ENCODE measurements around the gene FTSJ1.
"Not testable (repeated sequence)": the region's sequence is repeated elsewhere in the genome, so short reads cannot be mapped to it uniquely, and the experiment has no call there.

FTSJ1 gene, protein sequence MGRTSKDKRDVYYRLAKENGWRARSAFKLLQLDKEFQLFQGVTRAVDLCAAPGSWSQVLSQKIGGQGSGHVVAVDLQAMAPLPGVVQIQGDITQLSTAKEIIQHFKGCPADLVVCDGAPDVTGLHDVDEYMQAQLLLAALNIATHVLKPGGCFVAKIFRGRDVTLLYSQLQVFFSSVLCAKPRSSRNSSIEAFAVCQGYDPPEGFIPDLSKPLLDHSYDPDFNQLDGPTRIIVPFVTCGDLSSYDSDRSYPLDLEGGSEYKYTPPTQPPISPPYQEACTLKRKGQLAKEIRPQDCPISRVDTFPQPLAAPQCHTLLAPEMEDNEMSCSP

DNA sequence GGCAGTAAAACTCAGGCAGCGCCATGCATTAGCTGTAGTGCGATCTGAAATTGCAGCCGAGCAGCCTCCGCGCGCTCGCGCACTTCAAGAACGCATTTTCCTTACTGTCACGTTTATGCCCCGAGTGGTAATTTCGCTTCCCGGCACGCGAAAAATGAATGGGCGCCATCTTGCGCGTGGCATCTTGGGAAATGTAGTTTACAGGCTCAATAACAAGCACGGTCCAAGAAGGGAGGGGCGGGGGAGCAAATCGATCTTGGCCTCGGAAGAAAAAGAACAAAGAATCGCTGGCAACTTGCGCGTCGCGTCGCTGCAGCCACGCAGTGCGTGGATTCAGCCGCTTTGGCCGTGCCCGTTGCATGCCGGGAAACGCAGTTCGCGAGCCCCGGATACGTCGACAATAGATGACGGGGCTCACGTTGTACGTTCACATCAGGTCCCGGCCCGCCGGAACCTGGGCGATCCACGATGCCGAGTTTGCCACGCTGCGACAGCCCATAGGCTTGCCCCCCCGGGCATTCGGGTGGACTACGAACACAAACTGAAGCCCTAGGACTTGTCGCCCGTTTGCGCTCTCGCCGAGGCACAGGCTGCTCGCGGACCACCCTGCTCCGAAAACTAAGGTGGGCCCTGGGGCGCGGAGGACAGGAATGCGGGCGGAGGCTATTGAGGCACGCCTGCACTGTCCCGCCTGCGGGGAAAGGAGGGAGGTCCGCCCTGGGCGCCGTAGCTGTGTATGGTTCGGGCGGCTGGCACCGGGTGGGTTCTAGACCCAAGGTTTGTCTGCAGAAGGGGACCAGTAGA lies at the start of gene FTSJ1:
FTSJ1 (plus strand) TSS at position 426 of the 804 bp plus-strand sequence. CDS start 1,849 bp downstream, outside the sequence.
- DNase-seq (ENCODE audit: low read depth) = peak; percentile 94
- Histone ChIP-seq H3K9me3 (ENCODE audit: control insufficient read depth, low read length) (no peaks in the 10 kb centered on the region), H3K27me3 (replicated peaks; ENCODE audit: control insufficient read depth, insufficient read depth, low read length) (no peaks in the 10 kb centered on the region)

DNA sequence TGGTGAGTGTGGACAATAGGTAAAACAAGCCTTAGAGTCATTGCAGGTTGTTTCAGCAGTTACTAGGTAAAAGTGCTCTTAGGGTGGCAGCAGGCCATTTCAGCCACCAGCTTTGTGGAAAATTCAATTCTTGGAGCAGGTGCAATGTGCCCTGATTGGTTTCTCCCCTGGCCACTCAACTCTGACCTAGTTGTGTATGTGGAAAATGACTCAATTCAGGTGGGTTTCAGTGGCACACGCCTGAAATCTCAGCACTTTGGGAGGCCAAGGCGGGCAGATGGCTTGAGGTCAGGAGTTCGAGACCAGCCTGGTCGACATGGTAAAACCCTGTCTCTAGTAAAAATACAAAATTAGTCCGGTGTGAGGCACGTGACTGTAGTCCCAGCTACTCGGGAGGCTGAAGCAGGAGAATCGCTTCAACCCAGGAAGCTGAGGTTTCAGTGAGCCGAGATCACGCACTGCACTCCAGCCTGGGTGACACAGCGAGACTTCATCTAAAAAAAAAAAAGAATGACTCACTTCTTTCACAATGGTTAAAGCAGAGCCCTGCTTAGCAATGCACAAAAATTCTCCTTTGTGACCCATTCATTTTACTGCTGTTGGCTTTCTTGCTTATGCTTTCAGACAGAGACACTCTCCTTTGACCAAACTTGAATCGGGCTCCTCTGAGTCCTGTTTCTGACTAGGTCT lies 48.8 kb upstream of the FTSJ1 start:
- H3K9ac ChIP-seq (ENCODE audit: low read length); H3K27me3 ChIP-seq (replicated peaks; ENCODE audit: control insufficient read depth, insufficient read depth, low read length); H3K9me3 ChIP-seq (ENCODE audit: control insufficient read depth, low read length); H3K36me3 ChIP-seq (ENCODE audit: control insufficient read depth, insufficient read depth, low read length, severe bottlenecking); DNase-seq (ENCODE audit: low read depth); H3K4me1 ChIP-seq (ENCODE audit: control insufficient read depth, insufficient read depth, low read length); H3K4me3 ChIP-seq (ENCODE audit: low read length): not testable (repeated sequence)

More for the DNA sequence above, at the start of gene FTSJ1:
- no peaks in the 10 kb centered on the region for H3K36me3 ChIP-seq (ENCODE audit: control insufficient read depth, insufficient read depth, low read length, severe bottlenecking)
- no peaks in the 10 kb centered on the region for H3K4me1 ChIP-seq (ENCODE audit: control insufficient read depth, insufficient read depth, low read length)
- H3K9ac ChIP-seq (ENCODE audit: low read length) = peak within 1 kb of the TSS; percentile 94
- peak within 1 kb of the TSS; percentile 89 for H3K4me3 ChIP-seq (ENCODE audit: low read length)

DNA sequence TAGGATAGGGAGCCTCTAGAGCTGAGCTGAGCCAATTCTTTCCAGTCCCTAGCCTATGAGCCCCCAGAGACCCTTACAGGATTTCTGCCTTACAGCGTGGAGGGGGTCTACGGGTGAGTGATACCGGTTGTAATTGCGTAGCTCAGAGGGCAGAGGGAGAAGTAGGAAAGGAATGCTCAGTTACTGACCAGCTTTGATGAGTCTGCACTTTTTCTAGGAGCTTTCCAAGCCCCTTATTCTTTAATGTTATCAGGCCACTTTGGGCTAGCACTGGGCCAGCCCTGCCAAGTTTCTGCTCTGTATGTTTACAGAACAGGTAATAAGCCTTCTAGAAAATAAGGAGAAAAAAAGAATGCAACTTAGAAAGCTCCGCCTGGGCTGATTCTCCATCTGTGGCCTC lies 46.4 kb upstream of the FTSJ1 start:
- not testable (repeated sequence) for DNase-seq (ENCODE audit: low read depth)

DNA sequence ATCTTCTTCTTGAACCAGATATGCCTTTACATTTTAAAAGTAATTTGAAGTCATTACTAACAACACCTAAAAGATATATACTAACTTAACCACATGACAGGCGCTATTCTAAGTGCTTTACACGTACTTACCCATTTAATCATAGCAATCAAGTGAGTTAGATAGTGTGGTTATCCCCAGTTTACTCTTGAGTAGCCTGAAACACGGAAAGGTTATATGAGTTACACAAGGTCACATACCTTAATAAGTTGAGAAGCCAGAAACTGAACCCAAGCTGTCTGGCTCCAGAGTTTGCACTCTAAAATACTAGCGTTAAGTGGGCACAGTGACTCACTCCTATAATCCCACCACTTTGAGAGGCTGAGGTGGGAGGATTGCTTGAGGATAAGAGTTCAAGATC lies 45.8 kb upstream of the FTSJ1 start:
- H3K9ac ChIP-seq (ENCODE audit: low read length); H3K4me3 ChIP-seq (ENCODE audit: low read length); H3K36me3 ChIP-seq (ENCODE audit: control insufficient read depth, insufficient read depth, low read length, severe bottlenecking); H3K9me3 ChIP-seq (ENCODE audit: control insufficient read depth, low read length); H3K4me1 ChIP-seq (ENCODE audit: control insufficient read depth, insufficient read depth, low read length); DNase-seq (ENCODE audit: low read depth); H3K27me3 ChIP-seq (replicated peaks; ENCODE audit: control insufficient read depth, insufficient read depth, low read length): not testable (repeated sequence)

More for the DNA sequence above, 46.4 kb upstream of the FTSJ1 start:
- H3K9me3 ChIP-seq (ENCODE audit: control insufficient read depth, low read length); H3K27me3 ChIP-seq (replicated peaks; ENCODE audit: control insufficient read depth, insufficient read depth, low read length); H3K4me3 ChIP-seq (ENCODE audit: low read length); H3K9ac ChIP-seq (ENCODE audit: low read length); H3K36me3 ChIP-seq (ENCODE audit: control insufficient read depth, insufficient read depth, low read length, severe bottlenecking); H3K4me1 ChIP-seq (ENCODE audit: control insufficient read depth, insufficient read depth, low read length): not testable (repeated sequence)

DNA sequence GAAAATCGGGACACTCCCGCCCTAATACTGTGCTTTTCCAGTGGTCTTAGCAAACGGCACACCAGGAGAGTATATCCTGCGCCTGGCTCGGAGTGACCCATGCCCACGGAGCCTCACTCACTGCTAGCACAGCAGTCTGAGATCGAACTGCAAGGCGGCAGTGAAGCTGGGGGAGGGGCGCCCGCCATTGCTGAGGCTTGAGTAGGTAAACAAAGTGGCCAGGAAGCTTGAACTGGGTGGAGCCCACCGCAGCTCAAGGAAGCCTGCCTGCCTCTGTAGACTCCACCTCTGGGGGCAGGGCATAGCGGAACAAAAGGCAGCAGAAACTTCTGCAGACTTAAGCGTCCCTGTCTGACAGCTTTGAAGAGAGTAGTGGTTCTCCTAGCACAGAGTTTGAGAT lies 42.3 kb upstream of the FTSJ1 start:
- H3K9ac ChIP-seq (ENCODE audit: low read length); H3K27me3 ChIP-seq (replicated peaks; ENCODE audit: control insufficient read depth, insufficient read depth, low read length); H3K36me3 ChIP-seq (ENCODE audit: control insufficient read depth, insufficient read depth, low read length, severe bottlenecking); H3K4me1 ChIP-seq (ENCODE audit: control insufficient read depth, insufficient read depth, low read length); H3K4me3 ChIP-seq (ENCODE audit: low read length); H3K9me3 ChIP-seq (ENCODE audit: control insufficient read depth, low read length); DNase-seq (ENCODE audit: low read depth): not testable (repeated sequence)

DNA sequence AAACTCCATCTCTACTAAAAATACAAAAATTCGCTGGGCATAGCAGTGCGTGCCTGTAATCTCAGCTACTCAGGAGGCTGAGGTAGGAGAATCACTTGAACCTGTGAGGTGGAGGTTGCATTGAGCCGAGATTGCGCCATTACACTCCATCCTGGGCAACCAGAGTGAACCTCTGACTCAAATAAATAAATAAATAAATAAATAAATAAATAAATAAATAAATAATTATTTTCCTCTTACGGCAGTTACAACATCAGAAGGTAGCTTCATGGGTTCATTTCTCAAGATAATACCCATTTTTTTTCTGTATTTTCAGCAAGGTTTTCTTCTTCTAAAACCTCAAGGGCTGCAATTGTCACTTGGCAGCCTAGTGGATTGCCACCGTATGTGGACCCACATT lies 28.8 kb upstream of the FTSJ1 start:
- not testable (repeated sequence) for H3K4me3 ChIP-seq (ENCODE audit: low read length); H3K4me1 ChIP-seq (ENCODE audit: control insufficient read depth, insufficient read depth, low read length); H3K36me3 ChIP-seq (ENCODE audit: control insufficient read depth, insufficient read depth, low read length, severe bottlenecking); H3K27me3 ChIP-seq (replicated peaks; ENCODE audit: control insufficient read depth, insufficient read depth, low read length); H3K9ac ChIP-seq (ENCODE audit: low read length); DNase-seq (ENCODE audit: low read depth); H3K9me3 ChIP-seq (ENCODE audit: control insufficient read depth, low read length)

DNA sequence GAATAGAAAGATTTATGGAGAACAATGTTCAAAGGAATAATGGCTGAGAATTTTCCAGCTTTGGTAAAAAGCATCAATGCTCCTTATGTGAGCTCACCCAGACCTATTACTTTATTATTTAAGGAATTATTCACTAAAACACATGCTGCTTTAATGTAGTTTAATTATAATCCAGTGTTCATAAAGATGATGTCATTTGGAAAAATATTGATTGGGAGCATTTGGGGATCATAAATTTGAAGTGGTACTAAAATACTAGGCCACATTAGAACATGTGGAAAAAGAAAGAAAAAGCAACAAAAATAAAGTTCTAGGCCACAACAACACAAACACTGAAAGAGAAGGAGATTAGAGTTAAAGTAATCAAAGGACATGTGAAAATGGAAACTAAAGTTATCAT lies 25.9 kb upstream of the FTSJ1 start:
- Histone ChIP-seq H3K4me1 (ENCODE audit: control insufficient read depth, insufficient read depth, low read length) (no peaks in the 10 kb centered on the region), H3K9me3 (ENCODE audit: control insufficient read depth, low read length) (no peaks in the 10 kb centered on the region), H3K27me3 (replicated peaks; ENCODE audit: control insufficient read depth, insufficient read depth, low read length) (no peaks in the 10 kb centered on the region), H3K4me3 (ENCODE audit: low read length) (no peak overlapping the region), H3K36me3 (ENCODE audit: control insufficient read depth, insufficient read depth, low read length, severe bottlenecking) (no peaks in the 10 kb centered on the region), H3K9ac (ENCODE audit: low read length) (no peak overlapping the region)
- no peak for DNase-seq (ENCODE audit: low read depth)

DNA sequence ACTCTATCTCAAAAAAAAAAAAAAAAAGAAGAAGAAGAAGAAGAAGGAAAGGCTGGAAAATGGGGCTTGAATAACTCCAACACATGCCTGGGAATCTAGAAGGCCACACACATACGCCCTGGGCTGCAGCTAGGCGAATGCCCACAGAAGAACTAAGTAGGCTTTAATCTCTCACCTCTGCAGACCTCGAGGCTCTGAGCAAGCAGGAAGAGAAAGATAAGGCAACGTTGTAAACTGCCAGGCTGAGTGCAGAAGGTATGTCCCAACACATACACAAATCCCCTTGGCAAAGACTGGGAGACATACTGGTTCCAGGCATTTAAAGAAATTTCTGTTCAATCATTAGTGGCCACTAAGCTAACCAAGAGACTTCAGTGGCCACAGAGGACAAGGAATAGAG lies 24.3 kb upstream of the FTSJ1 start:
- Histone ChIP-seq H3K4me1 (ENCODE audit: control insufficient read depth, insufficient read depth, low read length) (no peaks in the 10 kb centered on the region), H3K4me3 (ENCODE audit: low read length) (no peak overlapping the region), H3K36me3 (ENCODE audit: control insufficient read depth, insufficient read depth, low read length, severe bottlenecking) (no peaks in the 10 kb centered on the region), H3K9ac (ENCODE audit: low read length) (no peak overlapping the region), H3K27me3 (replicated peaks; ENCODE audit: control insufficient read depth, insufficient read depth, low read length) (no peaks in the 10 kb centered on the region), H3K9me3 (ENCODE audit: control insufficient read depth, low read length) (no peaks in the 10 kb centered on the region)
- DNase-seq (ENCODE audit: low read depth) = no peak

DNA sequence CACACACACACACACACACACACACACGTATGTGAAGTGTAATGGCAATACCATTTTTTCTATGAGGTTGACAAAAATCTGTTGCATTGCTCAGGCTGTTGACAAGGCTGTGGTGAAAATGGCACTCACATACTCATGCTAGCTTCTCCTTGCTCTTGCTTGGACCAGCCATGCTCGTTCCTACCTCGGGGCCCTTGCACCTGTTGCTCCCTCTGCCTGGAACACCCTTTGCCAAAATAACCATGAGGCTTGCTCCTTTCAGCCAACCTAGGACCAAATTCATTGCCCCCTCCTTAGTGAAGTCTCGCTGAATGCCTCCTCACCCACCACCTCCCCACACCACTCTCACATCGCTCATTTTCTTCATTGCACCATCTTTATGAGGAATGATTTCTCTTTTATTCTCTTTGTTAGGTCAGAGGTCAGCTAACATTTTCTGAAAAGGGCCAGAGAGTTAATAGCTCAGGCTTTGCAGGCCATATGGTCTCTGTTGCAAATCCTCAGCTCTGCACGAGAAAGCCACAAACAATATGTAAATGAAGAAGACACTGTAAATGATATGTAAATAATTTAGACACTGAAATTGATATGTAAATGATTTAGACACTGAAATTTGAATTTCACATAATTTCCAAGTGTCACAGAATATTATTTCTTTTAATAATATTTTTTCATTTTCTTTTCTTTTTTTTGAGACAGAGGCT lies 19.2 kb upstream of the FTSJ1 start:
- peaks cover 6% of the 10 kb centered on the region for H3K9me3 ChIP-seq (ENCODE audit: control insufficient read depth, low read length)
- no peak overlapping the region for H3K9ac ChIP-seq (ENCODE audit: low read length)
- H3K4me3 ChIP-seq (ENCODE audit: low read length) = no peak overlapping the region
- no peaks in the 10 kb centered on the region for H3K4me1 ChIP-seq (ENCODE audit: control insufficient read depth, insufficient read depth, low read length)
- H3K36me3 ChIP-seq (ENCODE audit: control insufficient read depth, insufficient read depth, low read length, severe bottlenecking) = no peaks in the 10 kb centered on the region
- no peak for DNase-seq (ENCODE audit: low read depth)
- peaks cover 3% of the 10 kb centered on the region for H3K27me3 ChIP-seq (replicated peaks; ENCODE audit: control insufficient read depth, insufficient read depth, low read length)

DNA sequence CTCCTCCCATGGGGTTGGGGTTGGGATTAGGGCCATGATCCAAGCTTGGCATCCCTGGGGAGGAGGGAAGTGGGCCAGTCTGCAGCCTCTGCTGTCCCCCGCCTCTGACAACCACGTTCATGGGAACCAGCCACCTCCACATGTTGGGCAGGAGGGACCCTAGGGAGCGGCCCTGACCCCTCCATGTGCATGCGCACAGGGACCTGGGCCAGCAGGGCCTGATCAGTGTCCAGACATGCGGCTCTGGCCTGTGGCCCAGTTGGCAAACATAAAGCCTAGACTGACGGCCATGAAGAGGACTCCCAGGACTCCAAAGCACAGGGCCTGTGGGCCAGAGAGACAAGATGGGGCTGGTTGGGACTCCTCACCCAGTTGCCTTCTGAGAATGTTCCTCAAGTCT lies 17.3 kb upstream of the FTSJ1 start:
- Histone ChIP-seq H3K4me1 (ENCODE audit: control insufficient read depth, insufficient read depth, low read length) (no peaks in the 10 kb centered on the region), H3K9me3 (ENCODE audit: control insufficient read depth, low read length) (peaks cover 6% of the 10 kb centered on the region), H3K27me3 (replicated peaks; ENCODE audit: control insufficient read depth, insufficient read depth, low read length) (peaks cover 3% of the 10 kb centered on the region), H3K4me3 (ENCODE audit: low read length) (no peak overlapping the region), H3K36me3 (ENCODE audit: control insufficient read depth, insufficient read depth, low read length, severe bottlenecking) (no peaks in the 10 kb centered on the region), H3K9ac (ENCODE audit: low read length) (no peak overlapping the region)
- DNase-seq (ENCODE audit: low read depth) = no peak

DNA sequence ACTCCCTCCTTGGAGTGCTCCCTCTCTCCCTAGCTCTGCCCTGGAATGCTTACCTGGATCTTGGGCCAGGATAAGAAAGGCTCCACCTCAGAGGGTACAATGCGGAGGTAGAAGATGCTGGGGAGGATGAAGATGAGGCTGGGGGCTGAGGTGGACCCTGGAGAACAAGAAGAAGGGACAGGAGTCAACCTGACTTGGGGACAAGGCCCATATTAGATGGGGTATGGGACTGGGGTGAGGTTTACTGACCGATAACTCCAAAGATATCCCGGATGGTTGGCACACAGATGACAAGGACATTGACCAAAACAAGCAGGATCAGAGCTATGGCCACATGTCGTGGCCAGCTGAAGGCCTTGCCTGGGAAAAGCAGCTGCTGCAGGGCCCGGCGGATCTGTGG lies 16.5 kb upstream of the FTSJ1 start:
- H3K9me3 ChIP-seq (ENCODE audit: control insufficient read depth, low read length) = peaks cover 6% of the 10 kb centered on the region
- no peak overlapping the region for H3K9ac ChIP-seq (ENCODE audit: low read length)
- no peaks in the 10 kb centered on the region for H3K36me3 ChIP-seq (ENCODE audit: control insufficient read depth, insufficient read depth, low read length, severe bottlenecking)
- no peak for DNase-seq (ENCODE audit: low read depth)
- H3K4me1 ChIP-seq (ENCODE audit: control insufficient read depth, insufficient read depth, low read length) = no peaks in the 10 kb centered on the region
- H3K27me3 ChIP-seq (replicated peaks; ENCODE audit: control insufficient read depth, insufficient read depth, low read length) = peaks cover 3% of the 10 kb centered on the region
- H3K4me3 ChIP-seq (ENCODE audit: low read length) = no peak overlapping the region

All from adipocyte (in vitro differentiated cells).